GM21526 (cell line): ENCODE results near the gene TRIM14.
"Not testable (repeated sequence)": the region's sequence is repeated elsewhere in the genome, so short reads cannot be mapped to it uniquely, and the experiment has no call there.

Experiments used
- ATAC-seq: cut with Tn5 transposase; IDR thresholded peaks from one replicate; pipeline ENCODE4 v1.9.1; 2021; ENCODE audit warnings: moderate library complexity; ENCODE audit not compliant: unreplicated experiment, low FRiP score

Gene TRIM14

GRCh38 chr9:98142182-98142907, 23.3 kb upstream of the TRIM14 start:
- no peak for ATAC-seq

DNA sequence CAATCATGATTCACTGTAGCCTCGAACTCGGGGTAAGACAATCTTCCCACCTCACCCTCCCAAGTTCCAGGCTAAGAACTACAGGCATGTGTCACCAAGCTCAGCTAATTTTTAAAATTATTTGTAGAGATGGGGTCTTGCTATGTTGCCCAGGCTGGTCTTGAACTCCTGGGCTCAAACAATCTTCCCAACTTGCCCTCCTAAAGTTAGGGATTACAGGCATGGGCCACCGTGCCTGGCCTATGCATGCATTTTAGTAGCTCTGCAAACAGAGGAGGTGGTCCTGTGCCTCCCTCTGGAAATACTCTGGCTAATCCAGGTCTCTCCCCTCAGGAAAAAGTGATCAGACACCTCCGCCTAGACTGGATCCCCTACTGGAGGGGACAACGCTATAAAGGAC, 21.5 kb upstream of the TRIM14 start:
- no peak for ATAC-seq

GRCh38 chr9:98136489-98136888, 17.5 kb upstream of the TRIM14 start:
- no peak for ATAC-seq

- ATAC-seq: no peak
Observed at GRCh38 chr9:98135938-98136337, 16.9 kb upstream of the TRIM14 start.

DNA sequence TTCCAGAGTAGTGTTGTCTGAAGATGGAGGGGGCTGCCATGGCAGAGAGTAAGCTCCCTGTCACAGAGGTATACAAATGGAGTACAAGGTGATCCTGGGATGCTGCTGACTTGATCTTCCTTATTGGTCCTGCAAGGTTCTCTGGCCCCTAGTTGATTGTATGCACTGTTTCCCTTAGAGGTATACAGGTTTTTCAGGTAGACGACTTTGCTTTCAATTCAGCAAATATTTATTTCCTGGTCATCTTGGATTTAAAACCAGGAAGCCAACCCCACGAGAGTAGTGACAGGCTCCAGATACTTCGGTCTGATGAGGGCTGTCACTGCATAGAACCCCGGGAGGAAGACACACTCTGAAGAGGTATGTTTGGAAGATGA, 16.5 kb upstream of the TRIM14 start:
- no peak for ATAC-seq

DNA sequence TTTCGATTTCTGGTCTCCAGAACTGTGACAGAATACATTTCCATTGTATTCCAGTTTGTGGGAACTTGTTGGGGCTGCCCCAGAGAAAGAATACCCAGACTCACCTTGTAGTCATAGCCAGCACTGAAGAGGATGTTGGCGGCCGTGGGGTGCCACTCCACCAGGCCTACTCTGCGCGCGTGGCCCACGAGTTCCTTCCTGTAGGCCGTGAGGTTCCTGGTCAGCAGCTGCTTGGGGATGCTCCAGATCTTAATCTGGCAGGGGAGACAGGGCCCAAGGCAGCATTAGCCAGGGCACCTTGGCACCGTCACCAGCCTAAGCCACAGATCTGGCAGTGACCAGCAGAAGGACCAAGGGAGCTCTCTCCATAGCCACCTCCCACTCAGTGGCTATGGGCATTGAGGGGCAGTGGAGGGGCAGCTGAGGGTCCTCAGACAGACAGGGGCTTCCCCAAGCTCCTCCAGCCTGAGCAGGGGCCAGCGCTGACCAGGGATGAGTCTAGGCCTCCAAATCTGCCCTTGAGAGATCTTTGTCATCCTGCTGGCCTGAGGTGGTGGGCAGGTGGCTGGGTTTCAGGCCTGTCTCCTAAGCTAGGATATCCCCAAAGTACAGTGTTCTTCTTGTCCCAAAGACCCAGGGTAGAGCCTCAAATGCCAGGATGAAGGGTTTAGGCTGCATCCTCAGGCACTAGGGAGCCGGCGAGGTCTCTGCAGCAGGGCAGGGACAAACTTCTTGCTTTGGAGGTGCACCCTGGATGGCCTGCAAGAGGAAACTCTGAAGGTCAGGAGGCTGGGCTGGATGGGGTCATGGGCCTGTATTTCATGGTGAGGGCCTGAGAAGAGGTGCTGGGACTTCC, 15.9 kb upstream of the TRIM14 start:
- ATAC-seq: no peak

- ATAC-seq: no peak
Observed at GRCh38 chr9:98132806-98133631, 14.0 kb upstream of the TRIM14 start.

DNA sequence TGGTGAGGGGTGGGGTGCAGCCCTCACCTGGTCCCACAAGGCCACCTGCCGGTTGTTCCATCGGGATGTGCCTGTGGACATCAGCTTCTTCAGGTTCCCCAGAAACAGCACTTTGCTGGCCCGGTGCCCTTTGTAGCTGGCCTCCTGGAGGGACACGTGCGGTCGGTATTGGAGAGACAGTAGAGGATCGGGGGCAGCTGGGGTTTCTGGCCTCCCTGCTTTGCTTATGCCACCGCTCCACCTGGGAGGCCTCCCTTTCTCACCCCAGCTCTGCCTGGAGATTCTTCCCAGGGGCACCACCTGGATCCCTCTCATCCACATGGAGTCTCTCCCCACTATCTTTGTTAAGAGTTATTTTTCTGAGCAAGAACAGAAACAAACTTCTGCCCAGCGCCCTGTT, 13.1 kb upstream of the TRIM14 start:
- no peak for ATAC-seq

DNA sequence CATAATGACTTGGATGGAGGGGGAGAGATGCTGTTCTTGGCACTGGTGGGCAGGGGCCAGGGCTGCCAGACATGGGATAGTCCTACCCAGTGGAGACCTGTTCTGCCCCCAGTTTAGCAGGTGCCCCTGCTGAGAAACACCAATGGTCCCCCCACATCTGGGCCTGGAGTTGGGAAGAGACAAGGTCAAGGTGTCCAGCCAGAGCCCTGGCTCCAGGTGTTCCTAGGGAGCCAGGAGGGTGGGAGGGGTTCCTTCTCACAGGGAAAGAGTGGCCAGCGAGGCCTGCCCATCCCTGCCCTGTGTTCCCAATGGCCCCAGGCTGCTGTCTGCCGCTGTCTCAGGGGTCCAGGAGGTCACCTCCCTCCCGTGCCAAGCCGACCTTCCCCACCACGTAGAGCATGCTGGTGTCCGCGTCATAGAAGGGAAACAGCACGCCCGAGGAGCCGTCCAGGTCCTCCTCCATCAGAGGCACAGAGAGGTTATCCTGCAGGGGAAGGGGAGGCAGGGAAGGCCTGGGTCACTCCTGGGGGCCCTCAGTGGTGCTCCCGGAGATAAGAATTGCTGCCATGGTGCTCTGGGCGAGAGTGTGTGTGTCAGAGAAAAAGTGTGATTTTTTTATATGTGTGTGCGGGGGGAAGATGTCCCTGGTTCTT, 11.7 kb upstream of the TRIM14 start:
- no peak for ATAC-seq

DNA sequence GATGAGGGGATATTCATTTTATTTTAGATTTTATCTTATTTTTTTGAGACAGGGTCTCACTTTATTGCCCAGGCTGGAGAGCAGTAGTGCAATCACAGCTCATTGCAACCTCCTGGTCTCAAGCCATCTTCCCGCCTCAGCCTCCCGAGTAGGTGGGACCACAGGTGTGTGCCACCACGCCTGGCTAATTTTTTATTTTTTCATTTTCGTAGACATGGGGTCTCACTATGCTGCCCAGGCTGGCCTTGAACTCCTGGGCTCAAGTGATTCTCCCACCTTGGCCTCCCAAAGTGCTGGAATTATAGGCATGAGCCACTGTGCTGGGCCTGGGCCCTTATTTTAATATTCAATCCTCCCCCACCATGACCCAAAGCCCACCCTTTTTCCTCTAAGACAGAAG, 11.0 kb upstream of the TRIM14 start:
- ATAC-seq: not testable (repeated sequence)

DNA sequence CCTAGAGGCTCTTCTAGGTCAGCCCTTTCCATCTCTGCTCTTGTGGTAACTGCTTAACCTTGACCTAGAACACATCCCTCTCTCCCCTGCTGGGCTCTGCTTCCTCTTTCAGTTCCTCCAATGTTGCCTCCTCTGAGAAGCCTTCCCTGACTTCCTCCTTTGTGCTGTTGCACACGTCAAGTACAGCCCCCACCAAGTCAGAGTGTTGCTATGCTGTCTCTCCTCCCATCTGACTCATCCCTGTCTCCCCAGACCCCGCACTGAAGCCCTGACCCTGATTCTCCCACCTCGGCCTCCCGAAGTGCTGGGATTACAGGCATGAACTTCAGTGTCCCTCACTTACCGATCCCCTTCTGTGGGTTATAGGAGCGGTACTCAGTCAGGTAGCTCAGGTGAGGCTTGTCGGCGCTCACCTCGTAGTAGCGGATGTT, 10.4 kb upstream of the TRIM14 start:
- peak; percentile 73 for ATAC-seq

DNA sequence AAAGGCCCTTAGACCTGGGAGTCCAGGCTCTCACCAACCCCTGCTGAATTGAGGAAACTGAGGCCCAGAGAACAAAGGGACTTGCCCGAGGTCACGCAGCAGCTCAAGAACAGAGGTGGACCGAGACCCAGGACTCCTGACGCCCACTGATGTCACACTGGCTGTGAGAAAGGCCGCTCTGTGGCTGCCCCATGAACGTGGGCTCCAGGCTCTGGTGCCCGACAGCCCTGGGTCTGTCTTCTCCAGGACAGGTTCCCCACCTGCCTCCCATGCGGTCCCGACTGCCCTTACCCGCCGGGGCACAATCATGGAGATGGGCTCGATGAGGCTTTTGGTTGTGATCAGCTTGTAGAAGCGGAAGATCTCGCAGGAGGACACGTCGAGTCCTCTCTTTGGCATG, 9.3 kb upstream of the TRIM14 start:
- no peak for ATAC-seq

DNA sequence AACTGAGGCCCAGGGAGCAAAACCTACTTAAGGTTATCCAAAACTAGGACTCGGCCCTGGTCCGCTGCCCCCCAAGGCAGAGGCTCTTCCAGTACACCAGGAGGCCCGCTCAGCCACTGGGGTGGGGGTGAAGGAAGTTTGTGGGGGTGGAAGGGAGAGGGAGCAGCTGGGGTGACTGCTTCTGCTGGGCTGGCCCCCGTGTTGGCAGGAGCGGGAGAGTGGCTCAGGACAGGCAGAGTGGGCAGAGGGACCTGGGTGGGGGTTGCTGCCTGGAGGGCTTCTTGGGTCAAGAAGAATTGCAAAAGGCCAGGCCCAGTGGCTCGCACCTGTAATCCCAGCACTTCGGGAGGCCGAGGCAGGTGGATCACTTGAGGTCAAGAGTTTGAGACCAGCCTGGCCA, 8.2 kb upstream of the TRIM14 start:
- no peak for ATAC-seq

- ATAC-seq: no peak
Observed at GRCh38 chr9:98124637-98125426, 5.8 kb upstream of the TRIM14 start.

DNA sequence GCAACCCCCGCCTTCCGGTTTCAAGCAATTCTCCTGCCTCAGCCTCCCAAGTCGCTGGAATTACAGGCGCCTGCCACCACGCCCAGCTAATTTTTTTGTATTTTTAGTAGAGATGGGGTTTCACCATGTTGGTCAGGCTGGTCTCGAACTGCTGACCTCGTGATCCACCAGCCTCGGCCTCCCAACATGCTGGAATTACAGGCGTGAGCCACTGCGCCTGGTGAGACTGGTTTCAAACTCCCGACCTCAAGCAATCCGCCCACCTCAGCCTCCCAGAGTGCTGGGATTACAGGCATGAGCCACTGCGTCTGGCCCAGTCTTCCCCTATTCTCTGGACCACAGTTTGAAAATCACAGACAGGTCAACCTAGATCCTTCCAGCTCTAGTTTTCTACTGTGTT, 5.1 kb upstream of the TRIM14 start:
- not testable (repeated sequence) for ATAC-seq

- ATAC-seq: no peak
Observed at GRCh38 chr9:98121058-98121457, 2.0 kb upstream of the TRIM14 start.

DNA sequence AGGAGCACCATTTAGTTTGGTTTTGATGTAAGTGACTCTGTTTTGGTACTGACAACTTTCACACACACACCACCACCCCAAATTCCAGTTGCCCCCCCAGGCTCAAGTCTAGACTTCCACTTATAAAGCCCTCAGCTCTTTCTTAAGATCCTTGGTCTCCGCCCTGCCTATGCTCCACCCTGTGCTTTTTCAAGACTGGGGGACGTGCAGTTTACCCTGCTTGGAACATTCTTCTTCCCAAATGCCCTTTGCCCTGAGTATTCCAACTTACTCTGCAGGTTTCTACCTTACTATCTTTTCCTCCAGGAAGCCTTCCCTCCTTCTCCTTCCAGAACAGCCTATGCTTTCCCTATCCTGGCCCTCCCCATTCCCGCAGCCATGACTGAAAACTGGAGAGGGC, 1.5 kb upstream of the TRIM14 start:
- ATAC-seq: no peak

- peak; percentile 8 for ATAC-seq
Observed at GRCh38 chr9:98117984-98118639, 910 bp downstream of the TRIM14 start.

DNA sequence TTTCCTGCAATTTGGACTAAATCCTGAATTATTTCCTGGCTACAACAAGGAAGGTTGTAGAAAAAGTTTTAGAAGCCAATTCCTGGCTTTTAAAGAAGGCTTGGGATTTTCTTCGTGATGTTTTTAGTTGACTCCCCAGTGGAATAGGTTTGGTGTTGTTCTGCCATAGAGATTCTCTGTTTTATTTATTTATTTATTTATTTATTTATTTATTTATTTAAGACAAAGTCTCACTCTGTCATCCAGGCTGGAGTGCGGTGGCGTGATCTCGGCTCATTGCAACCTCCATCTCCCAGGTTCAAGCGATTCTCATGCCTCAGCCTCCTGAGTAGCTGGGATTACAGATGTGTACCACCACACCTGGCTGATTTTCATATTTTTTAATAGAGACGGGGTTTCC, 1.9 kb downstream of the TRIM14 start:
- ATAC-seq: not testable (repeated sequence)
